Tibial nerve (tissue), 4 donors: Measurements from ENCODE around the gene FANCL.
"Not testable (repeated sequence)": the region's sequence is repeated elsewhere in the genome, so short reads cannot be mapped to it uniquely, and the experiment has no call there.

ENCODE experiments used
- EP300 ChIP-seq, 2 donors: sonication (generic); formaldehyde crosslinking; IDR thresholded peaks; one replicate each; pipeline ENCODE4 v1.6.1; 2017; ENCODE audit warnings: antibody characterized with exemption in 2 of 2, mild to moderate bottlenecking in 1 of 2
- POLR2A ChIP-seq, 2 donors: fragments of 450-650 bp; IDR thresholded peaks; one replicate each; pipeline ENCODE4 v1.6.1; 2017; ENCODE audit warnings: antibody characterized with exemption in 2 of 2, mild to moderate bottlenecking in 2 of 2, moderate library complexity in 2 of 2
- TF ChIP-seq, protein P1 (sequence below), 5 experiments: fragments of 200-600 bp in 3 of 5; fragments of 450-650 bp in 2 of 5; sonication (generic) in 3 of 5; IDR thresholded peaks; one replicate each; pipeline ENCODE4 v1.5.1; 2016 to 2019; ENCODE audit warnings: antibody characterized with exemption in 5 of 5, mild to moderate bottlenecking in 3 of 5, moderate library complexity in 2 of 5

GRCh38 chr2:58145769-58146168, 95.4 kb downstream of the FANCL start:
- TF ChIP-seq, protein P1, sequence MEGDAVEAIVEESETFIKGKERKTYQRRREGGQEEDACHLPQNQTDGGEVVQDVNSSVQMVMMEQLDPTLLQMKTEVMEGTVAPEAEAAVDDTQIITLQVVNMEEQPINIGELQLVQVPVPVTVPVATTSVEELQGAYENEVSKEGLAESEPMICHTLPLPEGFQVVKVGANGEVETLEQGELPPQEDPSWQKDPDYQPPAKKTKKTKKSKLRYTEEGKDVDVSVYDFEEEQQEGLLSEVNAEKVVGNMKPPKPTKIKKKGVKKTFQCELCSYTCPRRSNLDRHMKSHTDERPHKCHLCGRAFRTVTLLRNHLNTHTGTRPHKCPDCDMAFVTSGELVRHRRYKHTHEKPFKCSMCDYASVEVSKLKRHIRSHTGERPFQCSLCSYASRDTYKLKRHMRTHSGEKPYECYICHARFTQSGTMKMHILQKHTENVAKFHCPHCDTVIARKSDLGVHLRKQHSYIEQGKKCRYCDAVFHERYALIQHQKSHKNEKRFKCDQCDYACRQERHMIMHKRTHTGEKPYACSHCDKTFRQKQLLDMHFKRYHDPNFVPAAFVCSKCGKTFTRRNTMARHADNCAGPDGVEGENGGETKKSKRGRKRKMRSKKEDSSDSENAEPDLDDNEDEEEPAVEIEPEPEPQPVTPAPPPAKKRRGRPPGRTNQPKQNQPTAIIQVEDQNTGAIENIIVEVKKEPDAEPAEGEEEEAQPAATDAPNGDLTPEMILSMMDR (IDR thresholded peaks at IDR 0.05): not testable (repeated sequence)
- not testable (repeated sequence) for TF ChIP-seq EP300, POLR2A (IDR thresholded peaks at IDR 0.05)
